Peyer's patch (tissue), 4 donors: ENCODE data around the gene GHRH. TPM values are rescaled to one million over a fixed set of nuclear protein-coding genes. Genes with fewer than 3 reads are reported as not detected.

Source experiments
- DNase-seq, 3 donors: peaks; one replicate each; pipeline ENCODE4 v3.0.0-alpha.2; 2017 to 2019
- H3K27ac ChIP-seq, 4 donors: fragments of 200-600 bp; sonication (generic); one replicate each; pipeline ENCODE4 v1.5.1; 2016 to 2019
- H3K27me3 ChIP-seq, 2 donors: fragments of 200-600 bp; sonication (generic); one replicate each; pipeline ENCODE4 v1.5.1; 2019
- H3K36me3 ChIP-seq, 3 donors: fragments of 200-600 bp; sonication (generic); one replicate each; pipeline ENCODE4 v1.5.1; 2016 to 2019
- H3K4me1 ChIP-seq, 4 donors: fragments of 200-600 bp; sonication (generic); one replicate each; pipeline ENCODE4 v1.5.1; 2016 to 2019
- H3K4me3 ChIP-seq, 4 donors: fragments of 200-600 bp; sonication (generic); 1 replicate in 3 of 4; 2 replicates in 1 of 4; pipeline ENCODE4 v1.5.1; 2016 to 2019; ENCODE audit warnings: mild to moderate bottlenecking in 1 of 4
- H3K9me3 ChIP-seq, 4 donors: fragments of 200-600 bp; sonication (generic); one replicate each; pipeline ENCODE4 v1.5.1; 2016 to 2019; ENCODE audit warnings: mild to moderate bottlenecking in 1 of 4
- CTCF ChIP-seq, 6 experiments: fragments of 450-650 bp in 4 of 6; fragments of 200-600 bp in 2 of 6; sonication (generic) in 1 of 6; IDR thresholded peaks; one replicate each; pipeline ENCODE4 v1.5.1; 2017 to 2019; ENCODE audit warnings: antibody characterized with exemption in 6 of 6, mild to moderate bottlenecking in 3 of 6, moderate library complexity in 1 of 6
- POLR2A ChIP-seq, 2 donors: fragments of 450-650 bp; IDR thresholded peaks; one replicate each; pipeline ENCODE4 v1.5.1; 2017; ENCODE audit warnings: antibody characterized with exemption in 2 of 2, mild to moderate bottlenecking in 2 of 2, moderate library complexity in 2 of 2
- total RNA-seq, 4 donors: library from RNA; depleted of rRNA; stranded (reverse); fragments of >200 nt; gene quantifications; one replicate each; pipeline ENCODE4 v1.1.0, GENCODE V29; 2016

The GHRH gene
- total RNA-seq, 4 donors from 2014 or later = not detected

GRCh38 chr20:37295595-37295994 is 34.0 kb upstream of the GHRH start:
- Histone ChIP-seq H3K27me3 (no peaks in the 10 kb centered on the region), H3K4me3 (no peak overlapping the region), H3K9me3 (no peaks in the 10 kb centered on the region), H3K36me3 (peaks cover 0 to under 1% (median 0%) of the 10 kb centered on the region in 3 donors), H3K27ac (peak overlapping the region in 3 of 4 donors; percentile 7 to 60 (median 40)), H3K4me1 (peaks cover 0 to 29% (median 6%) of the 10 kb centered on the region in 4 donors)
- TF ChIP-seq CTCF (IDR thresholded peaks at IDR 0.05) = no peak
- TF ChIP-seq POLR2A (IDR thresholded peaks at IDR 0.05) = no peak
- peak in 1 of 3 donors; percentile 45 for DNase-seq

- Histone ChIP-seq H3K27ac (peak overlapping the region in 2 of 4 donors; percentile 40 to 60), H3K4me1 (peaks cover 0 to 33% (median 6%) of the 10 kb centered on the region in 4 donors)
- DNase-seq = peak in 1 of 3 donors; percentile 13
Measured at GRCh38 chr20:37295001-37295400, 33.4 kb upstream of the GHRH start.

GRCh38 chr20:37294262-37294981 is 32.8 kb upstream of the GHRH start:
- Histone ChIP-seq H3K9me3 (no peaks in the 10 kb centered on the region), H3K36me3 (no peaks in the 10 kb centered on the region), H3K4me1 (peaks cover 0 to 33% (median 6%) of the 10 kb centered on the region in 4 donors), H3K4me3 (no peak overlapping the region), H3K27ac (peak overlapping the region in 3 of 4 donors; percentile 7 to 60 (median 19)), H3K27me3 (no peaks in the 10 kb centered on the region)
- TF ChIP-seq POLR2A (IDR thresholded peaks at IDR 0.05) (no peak), CTCF (IDR thresholded peaks at IDR 0.05) (no peak)
- DNase-seq = peak in 1 of 3 donors; percentile 0

More at GRCh38 chr20:37295001-37295400, 33.4 kb upstream of the GHRH start:
- Histone ChIP-seq H3K4me3 (no peak overlapping the region), H3K9me3 (no peaks in the 10 kb centered on the region), H3K36me3 (no peaks in the 10 kb centered on the region), H3K27me3 (no peaks in the 10 kb centered on the region)
- TF ChIP-seq POLR2A (IDR thresholded peaks at IDR 0.05) (no peak), CTCF (IDR thresholded peaks at IDR 0.05) (no peak)

- Histone ChIP-seq H3K27ac (peak overlapping the region in 2 of 4 donors; percentile 19 to 60), H3K9me3 (no peaks in the 10 kb centered on the region), H3K36me3 (no peaks in the 10 kb centered on the region), H3K27me3 (no peaks in the 10 kb centered on the region), H3K4me3 (no peak overlapping the region), H3K4me1 (peaks cover 0 to 33% (median 6%) of the 10 kb centered on the region in 4 donors)
- TF ChIP-seq POLR2A (IDR thresholded peaks at IDR 0.05) (no peak), CTCF (IDR thresholded peaks at IDR 0.05) (no peak)
- DNase-seq = peak in 1 of 3 donors; percentile 10
Measured at GRCh38 chr20:37293301-37293943, 31.8 kb upstream of the GHRH start.

- no peaks in the 10 kb centered on the region for H3K36me3 ChIP-seq
- no peak for TF ChIP-seq POLR2A (IDR thresholded peaks at IDR 0.05)
- peaks cover 0 to 25% (median 6%) of the 10 kb centered on the region in 4 donors for H3K4me1 ChIP-seq
Measured at GRCh38 chr20:37291724-37292126, 30.1 kb upstream of the GHRH start.

More at GRCh38 chr20:37291724-37292126, 30.1 kb upstream of the GHRH start:
- DNase-seq = no peak
- Histone ChIP-seq H3K9me3 (no peaks in the 10 kb centered on the region), H3K4me3 (no peak overlapping the region), H3K27ac (no peak overlapping the region), H3K27me3 (no peaks in the 10 kb centered on the region)
